WTC11 (cell line): Measurements from ENCODE around the gene PDE6H.

Experiments
- CREB1 ChIP-seq: sonication (generic); formaldehyde crosslinking; IDR thresholded peaks from 2 replicates; pipeline ENCODE4 v1.8.0; 2023; ENCODE audit warnings: mild to moderate bottlenecking, missing genetic modification reagents
- MAX ChIP-seq: sonication (generic); formaldehyde crosslinking; IDR thresholded peaks from 2 replicates; pipeline ENCODE4 v1.8.0; 2022; ENCODE audit warnings: mild to moderate bottlenecking, missing genetic modification reagents
- MLX ChIP-seq: sonication (generic); formaldehyde crosslinking; IDR thresholded peaks from 2 replicates; pipeline ENCODE4 v1.8.1; 2023; ENCODE audit warnings: mild to moderate bottlenecking, missing genetic modification reagents, moderate library complexity
- PRDM15 ChIP-seq: sonication (generic); formaldehyde crosslinking; IDR thresholded peaks from 2 replicates; pipeline ENCODE4 v1.8.0; 2022; ENCODE audit warnings: missing genetic modification reagents
- SP1 ChIP-seq: sonication (generic); formaldehyde crosslinking; conservative IDR thresholded peaks from 2 replicates; pipeline ENCODE4 v1.8.1; 2022; ENCODE audit warnings: missing genetic modification reagents
- ZBTB21 ChIP-seq: sonication (generic); formaldehyde crosslinking; IDR thresholded peaks from 2 replicates; pipeline ENCODE4 v1.8.1; 2023; ENCODE audit warnings: mild to moderate bottlenecking, missing genetic modification reagents, borderline replicate concordance
- TF ChIP-seq, protein P1 (sequence below): fragments of 200-600 bp; IDR thresholded peaks from 2 replicates; pipeline ENCODE4 v1.8.0; 2022; ENCODE audit warnings: antibody characterized with exemption

DNA sequence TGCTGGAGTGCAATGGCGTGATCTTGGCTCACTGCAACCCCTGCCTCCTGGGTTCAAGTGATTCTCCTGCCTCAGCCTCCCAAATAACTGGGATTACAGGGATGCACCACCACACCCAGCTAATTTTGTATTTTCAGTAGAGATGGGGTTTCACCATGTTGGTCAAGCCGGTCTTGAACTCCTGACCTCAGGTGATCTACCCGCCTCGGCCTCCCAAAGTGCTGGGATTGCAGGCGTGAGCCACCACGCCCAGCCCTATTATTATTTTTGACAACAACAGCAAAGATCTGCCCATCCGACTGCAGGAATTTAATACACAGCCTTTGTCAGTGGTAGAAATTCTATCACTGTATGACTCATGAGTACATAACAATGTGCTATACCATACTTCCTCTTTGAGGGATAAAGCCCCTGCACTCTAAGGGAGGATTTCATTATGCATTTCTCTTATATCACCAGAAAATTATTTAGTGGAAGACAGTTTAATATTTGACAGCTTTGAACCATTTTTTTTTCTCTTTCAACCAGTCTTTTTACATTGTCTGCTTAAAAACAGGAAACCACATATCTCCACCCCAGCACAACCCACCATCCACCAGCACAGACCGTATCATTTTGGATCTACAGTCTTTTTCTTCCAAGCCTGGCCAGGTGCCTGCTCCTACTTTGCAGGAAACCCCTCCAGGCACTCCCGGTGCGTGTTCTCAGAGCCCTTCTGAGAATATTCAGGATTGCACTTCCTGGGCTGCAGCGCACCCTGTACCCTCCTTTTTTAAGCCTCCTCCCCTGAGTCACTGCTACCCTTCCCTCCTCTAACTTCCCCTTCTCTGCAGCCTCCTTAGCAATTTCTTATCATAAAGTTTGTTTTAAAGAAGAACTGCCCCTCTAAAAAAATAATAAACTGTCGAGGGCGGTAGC lies 12.0 kb upstream of the PDE6H start:
- TF ChIP-seq PRDM15 (CRISPR knock-in tag), result no peak
- TF ChIP-seq, protein P1, sequence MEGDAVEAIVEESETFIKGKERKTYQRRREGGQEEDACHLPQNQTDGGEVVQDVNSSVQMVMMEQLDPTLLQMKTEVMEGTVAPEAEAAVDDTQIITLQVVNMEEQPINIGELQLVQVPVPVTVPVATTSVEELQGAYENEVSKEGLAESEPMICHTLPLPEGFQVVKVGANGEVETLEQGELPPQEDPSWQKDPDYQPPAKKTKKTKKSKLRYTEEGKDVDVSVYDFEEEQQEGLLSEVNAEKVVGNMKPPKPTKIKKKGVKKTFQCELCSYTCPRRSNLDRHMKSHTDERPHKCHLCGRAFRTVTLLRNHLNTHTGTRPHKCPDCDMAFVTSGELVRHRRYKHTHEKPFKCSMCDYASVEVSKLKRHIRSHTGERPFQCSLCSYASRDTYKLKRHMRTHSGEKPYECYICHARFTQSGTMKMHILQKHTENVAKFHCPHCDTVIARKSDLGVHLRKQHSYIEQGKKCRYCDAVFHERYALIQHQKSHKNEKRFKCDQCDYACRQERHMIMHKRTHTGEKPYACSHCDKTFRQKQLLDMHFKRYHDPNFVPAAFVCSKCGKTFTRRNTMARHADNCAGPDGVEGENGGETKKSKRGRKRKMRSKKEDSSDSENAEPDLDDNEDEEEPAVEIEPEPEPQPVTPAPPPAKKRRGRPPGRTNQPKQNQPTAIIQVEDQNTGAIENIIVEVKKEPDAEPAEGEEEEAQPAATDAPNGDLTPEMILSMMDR, result no peak
- TF ChIP-seq MLX (CRISPR knock-in tag), result no peak
- no peak for TF ChIP-seq ZBTB21 (CRISPR knock-in tag)
- TF ChIP-seq SP1 (CRISPR knock-in tag), result no peak
- TF ChIP-seq CREB1 (CRISPR knock-in tag), result no peak
- TF ChIP-seq MAX (CRISPR knock-in tag), result no peak
